Adrenal gland (tissue), 12 donors: Measurements from ENCODE around the gene NR2F6. TPM values are rescaled to one million over a fixed set of nuclear protein-coding genes. Genes with fewer than 3 reads are reported as not detected.

ENCODE experiments used
- DNase-seq, 7 donors: peaks; one replicate each; pipeline ENCODE4 v3.0.0-alpha.2; 2019 to 2020
- H3K27ac ChIP-seq, 5 donors: fragments of 200-600 bp; sonication (generic) in 4 of 5; 1 replicate in 3 of 5; 2 replicates in 2 of 5; pipeline versions ENCODE4 v1.5.1 to v1.8.0; 2016 to 2020; ENCODE audit warnings: mild to moderate bottlenecking in 1 of 5
- H3K27me3 ChIP-seq: fragments of 200-600 bp; 2 replicates; pipeline ENCODE4 v1.8.0; 2021
- H3K36me3 ChIP-seq, 2 donors: fragments of 200-600 bp; replicated peaks in 1 of 2; 1 replicate in 1 of 2; 2 replicates in 1 of 2; pipeline versions ENCODE4 v1.5.1 to v1.8.0; 2018 to 2022
- H3K4me1 ChIP-seq, 2 donors: fragments of 200-600 bp; replicated peaks in 1 of 2; 1 replicate in 1 of 2; 2 replicates in 1 of 2; pipeline versions ENCODE4 v1.5.1 to v1.8.0; 2018 to 2021
- H3K4me3 ChIP-seq, 4 donors: fragments of 200-600 bp; sonication (generic) in 3 of 4; one replicate each; pipeline ENCODE4 v1.5.1; 2016 to 2018
- H3K9me3 ChIP-seq, 3 donors: fragments of 200-600 bp; sonication (generic) in 1 of 3; replicated peaks in 1 of 3; 1 replicate in 2 of 3; 2 replicates in 1 of 3; pipeline versions ENCODE4 v1.5.1 to v1.8.0; 2016 to 2021
- POLR2A ChIP-seq, 2 donors: fragments of 450-650 bp; IDR thresholded peaks; one replicate each; pipeline ENCODE4 v1.6.1; 2017; ENCODE audit warnings: antibody characterized with exemption in 2 of 2, mild to moderate bottlenecking in 2 of 2, moderate library complexity in 1 of 2
- WGBS, 4 donors: extraction: QIAGEN DNeasy Blood & Tissue Kit in 2 of 4; methylation state at CpG; one replicate each; pipeline versions ENCODE4 v1.1.5 to v1.1.7; 2013 to 2017; 5-methylcytosine and 5-hydroxymethylcytosine counted together
- intact Hi-C, 2 donors: fragments of 100-400 bp; cut with DNase I; formaldehyde crosslinking; loops; one replicate each; pipeline versions ENCODE4 v1.14.1 to v1.15.0; 2022 to 2023
- polyA plus RNA-seq, 3 donors: library from polyadenylated mRNA; stranded (reverse); fragments of 200-250 nt in 2 of 3; fragments of 350-450 nt in 1 of 3; fragmentation: Illumina TruSeq in 1 of 3; extraction: RNeasy Lipid Tissue Mini Kit (QIAGEN cat#74804) in 1 of 3; gene quantifications; one replicate each; pipeline ENCODE4 v1.2.3, GENCODE V29; 2013 to 2014
- total RNA-seq, 9 donors: library from RNA; depleted of rRNA in 4 of 9; stranded (reverse); fragments of >200 nt in 4 of 9; fragments of 120-200 nt in 1 of 9; fragmentation: NEBNext Ultra II Directional in 1 of 9; extraction: Animal tissue kit (Norgen Biotek cat#: 25700) in 1 of 9; gene quantifications; one replicate each; pipeline versions ENCODE4 v1.1.0 to v1.2.4, GENCODE V29; 2013 to 2023
- TF ChIP-seq, protein P1 (sequence below), 6 experiments: fragments of 450-650 bp in 4 of 6; fragments of 200-600 bp in 2 of 6; sonication (generic) in 1 of 6; IDR thresholded peaks; 1 replicate in 5 of 6; 2 replicates in 1 of 6; pipeline versions ENCODE4 v1.5.1 to v1.8.0; 2016 to 2021; ENCODE audit warnings: antibody characterized with exemption in 6 of 6, mild to moderate bottlenecking in 2 of 6, moderate library complexity in 1 of 6
- donor health status: healthy with polysubstance abuse.
- donor health status: Bipolar disorder and iron deficiency.
- donor health status: DM: yes; HTN: yes; CAD: no.
- donor health status: DM: no; HTN: no; CAD: no.
- donor health status: DM: no; HTN: no; CAD: no.
- donor health status: DM: yes; HTN: yes; CAD: no.

Gene NR2F6
- total and polyA plus RNA-seq, 12 donors, result 6.6 to 140 (median 39.8) TPM

DNA sequence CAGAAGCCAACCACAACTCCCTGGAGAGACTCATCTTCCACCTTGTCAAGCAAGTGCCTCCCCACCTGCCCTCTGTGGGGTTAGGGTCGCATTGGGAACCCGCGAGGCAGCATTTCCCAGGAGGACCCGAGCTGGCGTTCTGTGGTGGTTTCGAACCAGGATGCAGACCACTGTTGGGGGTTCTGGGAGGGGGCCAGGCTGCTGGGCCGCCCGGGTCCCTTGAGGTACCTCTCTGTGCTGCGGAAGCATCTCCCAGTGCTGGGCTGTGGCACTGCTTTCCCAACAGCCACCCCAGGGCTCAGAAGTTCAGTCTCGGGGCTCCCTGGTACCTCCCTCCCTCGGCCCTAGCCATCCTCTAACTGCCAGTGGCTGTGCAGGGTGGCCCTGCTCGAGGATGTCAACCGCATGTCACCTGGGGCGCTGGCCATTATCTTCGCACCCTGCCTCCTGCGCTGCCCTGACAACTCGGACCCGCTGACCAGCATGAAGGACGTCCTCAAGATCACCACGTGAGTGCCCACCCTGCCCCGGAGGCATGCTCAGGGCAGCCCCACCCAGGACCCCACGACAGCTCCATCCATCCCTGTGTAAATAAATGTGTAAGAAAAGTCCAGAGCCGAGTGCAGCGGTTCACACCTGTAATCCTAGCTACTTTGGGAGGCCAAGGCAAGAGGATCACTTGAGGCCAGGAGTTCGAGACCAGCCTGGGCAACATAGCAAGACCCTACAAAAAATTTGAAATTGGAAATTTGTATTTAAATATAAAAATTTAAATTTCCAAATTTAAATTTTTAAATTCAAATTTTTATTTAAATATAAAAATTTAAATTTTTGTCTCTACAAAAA lies 38.8 kb downstream of the NR2F6 start:
- Histone ChIP-seq H3K27ac (no peak overlapping the region), H3K27me3 (no peaks in the 10 kb centered on the region), H3K9me3 (no peaks in the 10 kb centered on the region), H3K4me3 (no peak overlapping the region), H3K4me1 (no peaks in the 10 kb centered on the region), H3K36me3 (peaks cover 0 to 72% of the 10 kb centered on the region in 2 donors)
- 93 to 96% (median 94%) methylated on average over 15 to 25 of the region's 25 CpGs for WGBS, 4 donors
- no peak for TF ChIP-seq POLR2A (IDR thresholded peaks at IDR 0.05)
- TF ChIP-seq, protein P1, sequence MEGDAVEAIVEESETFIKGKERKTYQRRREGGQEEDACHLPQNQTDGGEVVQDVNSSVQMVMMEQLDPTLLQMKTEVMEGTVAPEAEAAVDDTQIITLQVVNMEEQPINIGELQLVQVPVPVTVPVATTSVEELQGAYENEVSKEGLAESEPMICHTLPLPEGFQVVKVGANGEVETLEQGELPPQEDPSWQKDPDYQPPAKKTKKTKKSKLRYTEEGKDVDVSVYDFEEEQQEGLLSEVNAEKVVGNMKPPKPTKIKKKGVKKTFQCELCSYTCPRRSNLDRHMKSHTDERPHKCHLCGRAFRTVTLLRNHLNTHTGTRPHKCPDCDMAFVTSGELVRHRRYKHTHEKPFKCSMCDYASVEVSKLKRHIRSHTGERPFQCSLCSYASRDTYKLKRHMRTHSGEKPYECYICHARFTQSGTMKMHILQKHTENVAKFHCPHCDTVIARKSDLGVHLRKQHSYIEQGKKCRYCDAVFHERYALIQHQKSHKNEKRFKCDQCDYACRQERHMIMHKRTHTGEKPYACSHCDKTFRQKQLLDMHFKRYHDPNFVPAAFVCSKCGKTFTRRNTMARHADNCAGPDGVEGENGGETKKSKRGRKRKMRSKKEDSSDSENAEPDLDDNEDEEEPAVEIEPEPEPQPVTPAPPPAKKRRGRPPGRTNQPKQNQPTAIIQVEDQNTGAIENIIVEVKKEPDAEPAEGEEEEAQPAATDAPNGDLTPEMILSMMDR (IDR thresholded peaks at IDR 0.05), result no peak
- DNase-seq, result no peak
- intact Hi-C loops, result loop anchor here in 1 of 2 donors (10.0 kb wide), 1 partner anchor 78 kb away; the partner anchor contains the start of gene ANKLE1

DNA sequence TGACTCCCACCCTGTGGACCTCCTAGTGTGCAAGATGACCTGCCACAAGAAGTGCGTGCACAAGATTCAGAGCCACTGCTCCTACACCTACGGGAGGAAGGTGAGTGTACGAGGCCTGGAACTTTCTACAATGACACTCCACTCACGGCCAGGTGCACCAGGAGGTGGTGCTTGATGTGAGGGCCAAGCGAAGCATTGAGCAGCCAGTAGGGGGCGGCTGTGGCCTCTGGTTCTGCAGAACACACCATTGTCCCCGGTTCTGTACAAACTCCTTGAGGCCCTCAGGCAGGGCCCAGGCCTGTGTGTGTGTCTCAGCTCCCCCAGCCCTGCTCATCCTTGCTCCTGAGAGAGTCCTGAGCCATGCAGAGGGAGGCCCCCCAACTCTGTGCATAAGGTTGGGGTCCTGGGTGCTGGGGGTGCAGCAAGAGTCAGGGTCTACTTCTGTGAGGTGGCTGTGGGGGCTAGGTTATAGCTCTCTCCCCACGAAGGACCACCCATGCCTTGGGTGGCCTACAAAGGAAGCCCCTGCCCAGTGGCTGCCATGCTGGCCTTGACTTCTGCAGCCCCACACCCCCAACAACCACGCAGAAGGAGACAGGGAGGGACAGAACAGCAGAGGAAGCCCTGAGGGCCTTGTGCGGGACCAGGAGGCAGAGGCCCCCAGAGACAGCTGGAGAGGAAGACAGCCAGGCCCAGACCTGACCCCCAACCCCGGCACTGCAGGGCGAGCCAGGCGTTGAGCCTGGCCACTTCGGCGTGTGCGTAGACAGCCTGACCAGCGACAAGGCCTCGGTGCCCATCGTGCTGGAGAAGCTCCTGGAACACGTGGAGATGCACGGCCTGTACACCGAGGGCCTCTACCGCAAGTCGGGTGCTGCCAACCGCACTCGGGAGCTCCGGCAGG lies 40.2 kb downstream of the NR2F6 start:
- TF ChIP-seq, protein P1 (IDR thresholded peaks at IDR 0.05), result peak; percentile 65 to 86 (median 68)
- no peak for TF ChIP-seq POLR2A (IDR thresholded peaks at IDR 0.05)
- Histone ChIP-seq H3K27ac (no peak overlapping the region), H3K4me1 (no peaks in the 10 kb centered on the region), H3K27me3 (no peaks in the 10 kb centered on the region), H3K36me3 (peaks cover 0 to 74% of the 10 kb centered on the region in 2 donors), H3K9me3 (no peaks in the 10 kb centered on the region), H3K4me3 (no peak overlapping the region)
- intact Hi-C loops, result loop anchor here (2.0 to 10.0 kb wide), 2 partner anchors 77 to 79 kb away; partner anchors contain the start of gene ANKLE1 (in 1 of the 2)
- 37 to 84% (median 76%) methylated on average over 7 to 27 of the region's 27 CpGs for WGBS, 4 donors
- peak; percentile 63 to 89 (median 79) for DNase-seq

DNA sequence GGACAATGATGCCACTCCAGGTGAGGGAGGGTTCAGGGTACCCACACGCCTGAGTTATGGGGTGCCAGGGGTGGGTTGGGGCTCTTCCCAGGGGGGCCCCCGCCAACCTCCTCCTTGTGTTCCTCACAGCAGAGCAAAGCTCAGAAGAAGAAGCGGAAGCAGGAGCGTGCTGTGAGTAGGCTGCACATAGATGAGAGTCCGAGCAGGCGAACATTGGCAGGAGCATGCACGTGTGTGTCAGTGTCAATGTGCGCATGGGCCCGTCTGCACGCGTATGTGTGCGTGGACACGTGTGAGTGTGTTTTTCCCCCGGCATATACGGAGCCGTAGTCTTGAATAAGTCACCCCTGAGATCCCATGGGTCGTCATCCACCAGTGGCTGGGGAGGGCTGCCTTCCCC lies 43.0 kb downstream of the NR2F6 start:
- Histone ChIP-seq H3K27ac (no peak overlapping the region), H3K4me3 (no peak overlapping the region), H3K4me1 (no peaks in the 10 kb centered on the region), H3K27me3 (no peaks in the 10 kb centered on the region), H3K9me3 (no peaks in the 10 kb centered on the region), H3K36me3 (peaks cover 0 to 79% of the 10 kb centered on the region in 2 donors)
- 86 to 94% (median 91%) methylated on average over 17 of the region's 17 CpGs for WGBS, 4 donors
- intact Hi-C loops, result loop anchor here in 1 of 2 donors (10.0 kb wide), 1 partner anchor 82 kb away; the partner anchor contains the start of gene ANKLE1
- no peak for DNase-seq
- TF ChIP-seq, protein P1 (IDR thresholded peaks at IDR 0.05), result no peak
- no peak for TF ChIP-seq POLR2A (IDR thresholded peaks at IDR 0.05)

DNA sequence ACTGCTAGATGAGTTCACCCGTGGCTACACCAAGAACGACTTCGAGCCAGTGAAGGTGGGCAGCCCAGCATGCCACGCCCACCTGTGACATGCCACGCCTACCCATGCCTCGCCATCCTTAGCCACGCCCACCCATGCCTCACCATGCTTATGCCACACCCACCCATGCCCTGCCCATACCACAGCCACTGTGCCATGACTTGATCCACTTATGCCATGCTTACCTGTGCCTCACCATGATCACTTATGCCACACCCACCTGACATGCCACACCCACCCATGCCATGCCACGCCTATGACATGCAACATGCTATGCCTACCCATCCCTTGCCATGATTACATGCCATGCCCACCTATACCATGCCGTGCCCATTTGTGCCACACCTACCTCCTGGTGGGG lies 43.5 kb downstream of the NR2F6 start:
- no peaks in the 10 kb centered on the region for H3K9me3 ChIP-seq
- H3K4me1 ChIP-seq, result no peaks in the 10 kb centered on the region
- no peak overlapping the region for H3K4me3 ChIP-seq
- no peaks in the 10 kb centered on the region for H3K27me3 ChIP-seq
- TF ChIP-seq POLR2A (IDR thresholded peaks at IDR 0.05), result no peak
- TF ChIP-seq, protein P1 (IDR thresholded peaks at IDR 0.05), result no peak
- peaks cover 0 to 82% of the 10 kb centered on the region in 2 donors for H3K36me3 ChIP-seq
- intact Hi-C loops, result loop anchor here in 1 of 2 donors (10.0 kb wide), 1 partner anchor 83 kb away; the partner anchor contains the start of gene ANKLE1
- WGBS, 4 donors, result 85 to 90% (median 88%) methylated on average over 8 to 9 of the region's 9 CpGs
- DNase-seq, result peak in 1 of 7 donors; percentile 26
- no peak overlapping the region for H3K27ac ChIP-seq
